ENCODE measurements around the gene ATP8B1.
"Not testable (repeated sequence)": the region's sequence is repeated elsewhere in the genome, so short reads cannot be mapped to it uniquely, and the experiment has no call there.

Gene ATP8B1

DNA sequence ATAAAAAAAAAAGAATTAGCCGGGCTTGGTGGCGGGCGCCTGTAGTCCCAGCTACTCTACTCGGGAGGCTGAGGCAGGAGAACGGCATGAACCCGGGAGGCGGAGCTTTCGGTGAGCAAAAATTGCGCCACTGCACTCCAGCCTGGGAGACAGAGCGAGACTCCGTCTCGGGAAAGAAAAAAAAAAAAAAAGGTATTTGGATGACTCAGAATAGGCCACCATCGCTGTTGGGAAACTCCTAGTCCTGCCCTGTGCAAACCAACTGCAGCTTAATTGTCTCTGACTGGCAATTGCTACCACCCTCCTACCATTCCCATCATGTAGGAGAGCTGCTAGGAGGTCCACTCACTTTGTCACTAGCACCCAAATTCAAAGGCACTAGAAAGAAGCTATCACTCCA is 43.5 kb downstream of the ATP8B1 start:
- DNase-seq = no peak

DNA sequence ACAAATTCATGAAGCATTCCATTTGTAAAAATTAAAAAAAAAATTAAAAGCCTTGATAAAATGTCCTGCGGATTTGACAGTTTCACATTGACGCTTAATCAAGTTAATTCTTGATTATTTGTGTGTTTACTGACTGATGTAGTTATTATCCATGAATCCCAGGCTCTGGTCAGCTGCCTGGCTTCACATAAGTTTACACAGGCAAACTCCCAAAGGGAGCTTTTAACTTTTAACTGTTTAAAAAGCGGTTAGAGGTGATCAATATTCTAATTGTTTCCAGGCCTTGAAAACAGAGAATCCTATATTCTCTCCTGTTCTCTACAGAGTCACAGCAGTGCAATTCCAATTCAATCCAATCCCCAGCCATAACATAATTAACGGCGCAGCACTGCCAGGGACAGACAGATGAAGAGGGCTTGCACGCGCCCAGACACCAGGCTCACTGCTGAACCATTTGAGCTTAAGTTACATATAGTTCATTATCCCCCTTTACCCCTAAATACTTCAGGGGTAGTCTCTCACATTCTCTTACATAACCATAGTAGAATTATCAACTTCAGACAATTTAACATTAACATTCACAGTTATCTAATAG is 47.5 kb downstream of the ATP8B1 start:
- no peak for DNase-seq

DNA sequence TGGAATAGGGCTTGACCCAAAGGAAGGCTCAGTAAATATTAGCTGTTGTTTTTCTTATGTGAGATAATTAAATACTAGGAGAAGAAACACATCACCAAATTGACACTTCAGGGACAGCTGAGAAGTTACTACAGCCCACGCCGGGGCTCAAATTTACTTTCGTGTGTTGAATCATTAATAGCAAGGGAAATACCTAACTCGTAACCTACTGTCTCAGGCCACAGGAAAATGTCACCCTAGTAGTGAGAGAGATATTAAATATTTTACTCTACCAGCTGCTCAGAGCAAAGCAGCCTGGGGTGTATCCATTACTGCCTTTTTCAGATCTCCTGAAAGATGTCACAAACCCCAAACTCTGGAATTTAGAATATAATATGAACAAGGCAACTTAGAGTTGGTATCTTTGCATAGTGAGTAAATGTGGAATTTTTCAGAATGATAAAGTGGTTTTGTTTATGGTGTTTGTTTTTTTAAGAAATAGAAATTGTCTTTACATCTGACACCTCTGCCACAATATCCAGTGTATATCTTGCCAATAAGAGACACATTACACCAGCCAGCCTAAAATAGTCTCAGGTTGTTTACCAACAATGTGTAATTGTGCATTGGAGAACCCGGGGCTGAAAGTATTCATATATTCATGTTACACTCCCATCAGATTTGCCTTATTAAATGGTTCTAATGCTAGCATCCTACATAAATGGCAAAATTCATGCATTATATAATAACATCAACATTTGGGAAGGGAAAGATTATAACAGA is 48.4 kb downstream of the ATP8B1 start:
- no peak for DNase-seq

DNA sequence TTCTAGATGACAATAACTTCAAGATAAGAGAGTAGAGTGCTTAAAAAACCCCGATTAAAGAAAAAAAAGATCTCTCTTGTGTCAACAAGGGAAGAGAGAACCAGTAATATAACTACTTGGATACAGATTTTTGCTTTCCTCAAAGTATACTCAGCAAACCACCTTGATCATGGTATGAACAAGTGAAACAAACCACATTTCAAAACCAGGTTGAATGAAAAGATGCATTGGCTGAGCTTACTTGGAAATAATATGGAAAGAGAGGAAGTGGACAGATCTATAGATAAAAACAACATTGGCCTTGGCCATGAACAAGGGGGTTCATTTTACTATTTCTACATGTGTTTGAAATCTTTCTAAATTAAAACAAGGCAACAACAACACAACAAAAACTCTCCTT is 50.1 kb downstream of the ATP8B1 start:
- no peak for DNase-seq

DNA sequence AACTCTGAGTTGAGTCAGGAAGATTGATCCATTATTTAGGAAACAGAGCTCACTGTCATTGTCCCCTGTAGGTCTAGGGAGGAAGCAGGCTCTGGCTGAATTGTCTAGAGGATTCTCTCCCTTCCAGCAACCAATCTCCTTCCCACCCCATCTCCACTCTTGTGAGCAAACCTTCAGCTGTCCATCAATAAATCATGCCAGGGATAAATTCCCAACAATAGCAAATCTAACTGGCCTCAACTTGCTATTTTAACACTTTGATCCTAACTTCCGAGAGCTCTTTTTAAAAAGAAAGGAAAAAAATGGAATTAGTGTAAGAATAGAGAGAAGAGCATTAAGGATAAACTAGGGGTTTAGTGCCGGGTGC is 53.5 kb downstream of the ATP8B1 start:
- no peak for DNase-seq

DNA sequence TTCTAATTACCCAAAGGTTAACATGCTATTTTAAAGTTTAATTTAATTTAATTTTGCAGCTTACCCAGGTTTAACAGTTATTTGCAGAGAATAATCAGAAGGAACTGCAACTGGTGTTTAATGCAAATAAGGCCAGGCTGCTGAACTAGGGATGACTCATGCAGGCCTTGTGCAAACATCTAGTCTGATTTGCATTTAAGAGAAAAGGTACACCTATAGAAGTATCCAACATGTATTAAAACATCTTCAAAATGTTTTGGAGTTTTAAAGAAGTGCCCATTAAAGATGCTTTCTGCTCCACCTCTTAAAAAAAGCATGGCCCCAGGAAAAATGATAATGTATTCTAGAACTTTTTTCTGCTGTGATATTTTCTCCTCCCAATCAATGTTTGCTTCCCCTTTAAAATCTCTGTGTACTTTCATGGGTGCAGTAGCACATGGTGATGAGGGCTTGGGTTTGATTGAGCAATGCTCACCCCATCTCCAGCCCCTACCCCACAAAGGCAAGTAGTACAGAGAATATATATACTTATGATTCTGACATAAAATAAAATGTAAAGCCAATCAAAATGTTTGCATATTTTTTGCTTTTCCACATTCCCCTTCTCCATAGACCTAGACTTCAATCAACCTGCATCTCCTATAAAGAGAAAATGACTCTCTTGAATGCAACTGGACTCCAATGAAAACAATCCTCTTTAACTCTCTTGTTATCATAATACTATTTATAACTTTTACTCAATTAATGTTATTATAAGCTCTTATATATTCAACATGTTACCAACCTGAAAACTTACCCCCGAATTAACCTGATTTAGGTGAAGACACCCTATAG is 54.1 kb downstream of the ATP8B1 start:
- DNase-seq = no peak

DNA sequence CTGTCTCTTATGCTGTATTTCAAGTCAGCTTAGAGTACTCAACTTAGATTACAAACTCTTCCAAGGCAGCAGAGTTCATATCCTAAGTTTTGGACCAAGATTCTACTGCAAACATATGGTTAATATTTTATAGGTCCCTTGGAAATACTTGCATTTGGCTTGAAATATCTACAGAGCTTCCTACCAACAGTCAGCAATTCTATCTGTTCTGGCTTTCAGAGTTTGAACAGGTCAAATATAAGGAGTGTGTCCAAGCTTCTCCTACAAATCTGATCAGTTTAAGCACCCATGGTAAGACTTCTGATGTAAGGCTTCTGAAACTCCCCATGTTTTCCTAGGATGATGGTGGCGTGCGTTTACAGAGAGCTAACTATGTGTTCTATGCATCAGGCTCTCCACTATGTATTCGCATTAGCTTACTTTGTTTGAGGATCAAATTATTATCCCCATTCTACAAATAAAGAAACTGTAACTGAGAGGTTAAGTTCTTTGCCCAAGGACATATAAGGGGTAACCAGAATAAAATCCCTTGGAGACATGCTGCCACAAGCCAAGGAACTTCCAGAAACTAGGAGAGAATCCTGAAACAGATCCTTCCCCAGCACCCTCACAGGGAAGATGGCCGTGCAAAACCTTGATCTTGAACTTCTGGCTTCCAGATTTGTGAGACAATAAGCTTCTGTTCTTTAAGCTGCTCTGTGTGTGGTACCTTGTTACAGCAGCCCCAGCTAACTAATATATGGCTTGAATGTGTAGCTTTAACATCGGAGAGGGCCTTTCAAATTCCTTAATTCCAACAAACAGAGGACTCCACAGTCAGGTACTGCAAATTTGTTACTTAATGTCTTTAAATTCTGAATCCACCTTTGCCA is 55.1 kb downstream of the ATP8B1 start:
- no peak for DNase-seq

DNA sequence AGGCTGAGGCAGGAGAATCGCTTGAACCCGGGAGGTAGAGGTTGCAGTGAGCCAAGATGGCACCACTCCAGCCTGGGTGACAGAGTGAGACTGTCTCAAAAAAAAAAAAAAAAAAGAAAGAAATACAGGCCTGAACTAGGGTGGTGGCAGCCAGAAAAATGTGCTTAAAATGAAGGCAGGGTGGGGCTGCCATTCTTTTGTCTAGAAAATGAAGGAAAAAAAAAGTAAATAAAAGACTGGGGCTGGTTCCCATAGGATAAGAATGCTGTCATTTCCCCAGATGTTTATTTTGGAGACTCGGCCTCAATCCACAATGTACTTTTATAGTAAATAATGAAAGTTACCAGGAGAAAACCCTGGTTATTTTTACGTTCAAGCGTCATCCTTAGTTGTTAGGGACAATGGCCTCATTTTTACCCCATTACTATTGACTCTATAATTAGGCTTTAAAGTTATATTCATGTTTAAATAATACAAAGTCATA is 58.9 kb downstream of the ATP8B1 start:
- no peak for DNase-seq

DNA sequence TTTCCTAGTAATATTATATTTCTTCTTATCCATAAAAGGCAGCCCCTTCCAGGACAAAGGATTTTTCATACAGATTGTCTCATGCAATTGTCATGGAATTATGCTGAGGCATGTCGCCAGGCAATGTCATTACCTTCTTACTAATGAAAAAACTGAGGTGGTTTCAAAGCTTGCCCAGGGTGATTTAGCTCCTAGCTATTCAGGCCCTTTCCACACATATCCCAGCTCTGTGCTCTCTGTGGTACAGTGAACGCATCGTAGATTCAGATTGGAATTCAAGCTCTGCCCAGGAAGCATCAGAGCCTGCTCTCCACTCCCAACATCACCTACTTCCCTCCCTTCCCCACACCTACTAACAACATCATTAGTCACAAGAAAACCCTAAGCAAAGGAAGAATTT is 60.1 kb downstream of the ATP8B1 start:
- DNase-seq = no peak

DNA sequence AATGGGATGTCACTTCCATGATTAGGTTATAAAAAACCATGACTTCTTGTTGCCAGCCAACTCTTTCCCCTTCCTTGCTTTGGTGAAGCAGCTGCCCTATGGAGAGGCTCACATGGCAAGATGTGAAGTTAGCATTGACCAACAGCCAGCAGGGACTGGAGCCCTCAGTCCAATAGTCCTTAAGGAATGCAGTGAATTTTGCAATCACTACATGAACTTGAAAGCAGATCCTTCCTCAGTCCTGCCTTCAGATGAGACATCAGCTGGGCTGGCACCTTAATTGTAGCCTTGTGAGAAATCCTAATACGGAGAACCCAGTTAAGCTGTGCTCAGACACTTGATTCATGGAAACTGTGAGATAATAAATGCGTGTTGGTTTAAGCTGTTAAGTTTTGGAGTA is 61.8 kb downstream of the ATP8B1 start:
- no peak for DNase-seq

DNA sequence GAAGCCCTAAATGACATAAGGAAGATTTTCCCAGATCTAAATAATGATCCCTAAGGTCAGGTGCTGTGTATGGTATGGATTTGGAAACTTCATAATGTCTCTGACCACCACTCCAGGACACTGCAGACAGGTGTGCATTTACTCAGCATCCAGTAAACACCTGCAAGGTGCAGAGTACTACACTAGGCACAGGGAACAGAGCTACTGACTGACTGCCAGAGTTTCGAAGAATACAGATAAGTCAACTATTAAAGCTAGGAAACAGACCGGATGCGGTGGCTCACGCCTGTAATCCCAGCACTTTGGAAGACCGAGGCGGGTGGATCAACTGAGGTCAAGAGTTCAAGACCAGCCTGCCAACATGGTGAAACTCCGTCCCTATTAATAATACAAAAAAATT is 65.0 kb downstream of the ATP8B1 start:
- DNase-seq = no peak

DNA sequence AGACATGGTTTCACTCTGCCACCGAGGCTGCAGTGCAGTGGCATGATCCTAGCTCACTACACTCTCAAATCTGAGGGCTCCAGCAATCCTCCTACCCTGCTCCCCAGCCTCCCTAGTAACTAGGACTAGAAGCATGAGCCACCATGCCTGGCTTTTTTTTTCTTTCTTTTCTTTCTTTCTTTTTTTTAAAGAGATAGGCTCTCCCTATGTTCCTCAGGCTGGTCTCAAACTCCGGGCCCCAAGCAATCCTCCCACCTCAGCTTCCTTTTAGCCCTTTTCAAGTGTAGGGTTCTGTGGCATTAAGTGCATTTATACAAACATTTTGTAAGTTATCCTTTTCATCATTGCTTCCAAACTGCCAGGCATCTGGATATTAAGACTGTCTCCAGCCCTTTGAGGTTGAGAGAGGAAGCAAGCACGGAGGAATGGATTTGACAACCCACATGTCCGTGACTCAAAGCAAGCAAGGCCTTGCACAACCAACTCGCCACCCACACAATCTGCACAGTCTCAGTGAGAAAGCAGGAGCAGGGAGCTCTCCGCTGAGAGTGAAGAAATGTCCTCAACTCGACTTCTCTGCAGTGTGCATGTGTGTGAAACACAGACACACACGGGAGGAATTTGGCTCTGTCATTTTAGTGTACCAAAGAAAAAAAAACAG is 65.6 kb downstream of the ATP8B1 start:
- DNase-seq = peak; percentile 38

DNA sequence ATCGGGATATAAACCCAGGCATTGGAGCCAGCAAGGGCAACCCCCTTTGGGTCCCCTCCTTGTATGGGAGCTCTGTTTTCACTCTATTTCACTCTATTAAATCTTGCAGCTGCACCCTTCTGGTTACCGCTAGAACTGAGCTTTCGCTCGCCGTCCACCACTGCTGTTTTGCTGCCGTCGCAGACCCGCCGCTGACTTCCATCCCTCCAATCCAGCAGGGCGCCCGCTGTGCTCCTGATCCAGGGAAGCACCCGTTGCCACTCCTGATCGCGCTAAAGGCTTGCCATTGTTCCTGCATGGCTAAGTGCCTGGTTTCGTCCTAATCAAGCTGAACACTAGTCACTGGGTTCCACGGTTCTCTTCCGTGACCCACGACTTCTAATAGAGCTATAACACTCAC is 68.1 kb downstream of the ATP8B1 start:
- DNase-seq = not testable (repeated sequence)

DNA sequence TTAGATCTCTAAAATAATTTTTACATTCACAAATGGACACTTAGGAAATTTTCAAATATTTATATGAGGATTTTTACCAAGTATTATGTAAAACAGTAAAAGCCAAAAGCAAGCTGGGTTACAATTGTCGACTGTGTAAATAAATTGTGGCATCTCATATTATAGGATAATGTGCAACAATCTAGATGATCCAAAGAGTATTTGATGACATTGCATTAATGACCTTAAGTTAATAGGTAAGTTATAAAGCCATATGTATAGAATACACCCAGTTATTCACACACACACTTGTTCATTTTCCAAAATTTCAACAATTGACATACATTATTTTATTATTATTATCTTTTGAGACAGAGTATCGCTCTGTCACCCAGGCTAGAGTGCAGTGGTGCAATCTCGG is 69.3 kb downstream of the ATP8B1 start:
- DNase-seq = no peak

DNA sequence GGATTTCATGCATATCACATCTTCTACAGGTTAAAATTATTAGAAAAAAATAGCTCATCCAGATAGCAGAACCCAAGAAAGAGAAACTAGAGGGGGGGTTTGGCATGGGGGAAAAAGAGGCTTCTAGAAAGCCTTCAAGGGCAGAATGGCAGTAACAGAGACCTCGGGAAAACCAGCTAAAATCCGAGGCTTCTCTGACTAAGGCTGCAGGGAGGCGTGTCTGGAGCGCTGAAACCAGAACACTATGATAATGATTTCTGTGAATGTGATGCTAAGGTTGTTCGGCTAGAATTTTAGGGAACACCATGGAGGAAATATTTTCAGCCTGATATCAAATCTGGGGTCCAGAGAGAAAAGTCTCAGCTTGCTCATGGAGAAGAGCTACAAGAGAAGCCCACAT is 73.0 kb downstream of the ATP8B1 start:
- no peak for DNase-seq

DNA sequence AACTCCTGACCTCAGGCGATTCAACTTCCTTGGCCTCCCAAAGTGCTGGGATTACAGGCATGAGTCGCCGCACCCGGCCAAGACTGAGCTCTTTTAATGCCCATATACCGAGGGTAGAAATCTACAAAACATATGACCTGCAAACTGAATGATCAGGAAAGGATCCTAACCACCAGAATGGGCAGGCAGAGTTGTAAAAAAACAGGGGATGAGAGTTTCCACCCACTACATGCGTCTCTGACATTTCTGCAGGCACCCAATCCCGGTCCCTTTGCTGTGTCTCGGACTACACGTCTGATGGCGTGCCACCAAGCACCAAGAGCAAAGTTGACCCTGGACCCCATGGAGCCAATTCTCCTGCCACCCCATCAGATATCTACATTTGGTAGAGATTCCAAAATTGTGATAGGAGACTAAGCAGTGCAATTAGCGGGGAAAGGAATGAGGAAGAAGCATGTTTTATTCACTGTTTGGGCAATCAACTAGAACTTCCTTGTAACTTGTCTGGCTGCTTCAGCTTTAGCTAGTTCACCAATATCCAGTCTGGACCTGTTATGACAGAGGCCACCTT is 74.1 kb downstream of the ATP8B1 start:
- DNase-seq = no peak

DNA sequence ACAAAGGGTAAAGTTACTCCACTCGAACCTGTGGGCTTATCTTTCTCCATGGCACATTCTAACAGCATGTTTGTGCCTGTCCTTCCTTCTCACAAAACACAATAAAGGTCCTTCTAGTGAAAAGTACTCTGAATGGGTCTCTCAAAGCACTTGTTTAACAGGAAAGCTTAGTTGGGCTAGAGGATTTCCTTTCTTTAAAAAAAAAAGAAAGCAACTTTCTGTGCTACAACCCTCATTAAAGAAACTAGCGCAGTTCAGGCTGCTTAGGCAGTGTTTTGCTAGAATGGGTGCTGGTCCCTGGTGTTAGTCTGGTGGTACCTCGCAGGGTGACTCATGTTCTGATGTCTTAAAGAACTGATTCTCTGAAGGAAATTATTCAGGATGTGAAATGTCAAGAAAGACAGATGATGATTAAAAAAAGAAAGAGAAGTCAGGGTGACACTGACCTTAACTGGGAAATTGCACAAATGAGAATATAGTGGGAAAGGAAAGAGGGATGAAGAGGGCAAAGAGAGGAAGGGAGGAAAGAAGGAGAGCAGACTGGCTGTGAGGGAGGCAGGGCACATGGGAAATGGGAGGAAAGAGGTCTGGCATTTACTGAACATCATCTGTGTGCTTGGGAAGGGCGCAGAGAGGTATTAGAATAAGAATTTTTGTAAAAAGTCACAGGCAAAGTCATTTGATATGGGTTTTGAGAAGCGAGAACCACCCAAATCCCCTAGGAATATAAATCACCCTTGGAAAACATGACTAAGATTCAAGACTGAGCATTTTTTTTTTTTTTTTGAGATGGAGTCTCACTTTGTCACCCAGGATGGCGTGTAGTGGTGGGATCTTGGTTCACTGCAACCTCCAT is 74.9 kb downstream of the ATP8B1 start:
- no peak for DNase-seq

DNA sequence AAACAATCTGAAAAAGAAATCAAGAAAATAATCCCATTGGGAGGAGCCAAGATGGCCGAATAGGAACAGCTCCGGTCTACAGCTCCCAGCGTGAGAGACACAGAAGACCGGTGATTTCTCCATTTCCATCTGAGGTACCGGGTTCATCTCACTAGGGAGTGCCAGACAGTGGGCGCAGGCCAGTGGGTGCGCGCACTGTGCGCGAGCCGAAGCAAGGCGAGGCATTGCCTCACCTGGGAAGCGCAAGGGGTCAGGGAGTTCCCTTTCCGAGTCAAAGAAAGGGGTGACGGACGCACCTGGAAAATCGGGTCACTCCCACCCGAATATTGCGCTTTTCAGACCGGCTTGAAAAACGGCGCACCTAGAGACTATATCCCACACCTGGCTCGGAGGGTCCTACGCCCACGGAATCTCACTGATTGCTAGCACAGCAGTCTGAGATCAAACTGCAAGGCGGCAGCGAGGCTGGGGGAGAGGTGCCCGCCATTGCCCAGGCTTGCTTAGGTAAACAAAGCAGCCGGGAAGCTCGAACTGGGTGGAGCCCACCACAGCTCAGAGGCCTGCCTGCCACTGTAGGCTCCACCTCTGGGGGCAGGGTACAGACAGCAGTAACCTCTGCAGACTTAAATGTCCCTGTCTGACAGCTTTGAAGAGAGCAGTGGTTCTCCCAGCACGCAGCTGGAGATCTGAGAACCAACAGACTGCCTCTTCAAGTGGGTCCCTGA is 83.7 kb downstream of the ATP8B1 start:
- not testable (repeated sequence) for DNase-seq

DNA sequence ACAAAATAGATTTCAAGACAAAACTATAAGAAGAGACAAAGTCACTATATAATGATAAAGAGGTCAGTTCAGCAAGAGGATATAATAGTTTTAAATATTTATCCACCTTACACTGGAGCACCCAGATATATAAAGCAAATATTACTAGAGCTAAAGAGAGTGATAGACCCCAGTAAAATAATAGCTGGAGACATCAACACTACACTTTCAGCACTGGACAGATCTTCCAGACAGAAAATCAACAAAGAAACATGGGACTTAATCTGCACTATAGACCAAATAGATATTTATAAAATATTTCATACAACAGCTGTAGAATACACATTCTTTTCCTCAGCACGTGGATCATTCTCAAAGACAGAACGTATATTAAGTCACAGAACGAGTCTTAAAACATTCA is 86.6 kb downstream of the ATP8B1 start:
- DNase-seq = no peak

DNA sequence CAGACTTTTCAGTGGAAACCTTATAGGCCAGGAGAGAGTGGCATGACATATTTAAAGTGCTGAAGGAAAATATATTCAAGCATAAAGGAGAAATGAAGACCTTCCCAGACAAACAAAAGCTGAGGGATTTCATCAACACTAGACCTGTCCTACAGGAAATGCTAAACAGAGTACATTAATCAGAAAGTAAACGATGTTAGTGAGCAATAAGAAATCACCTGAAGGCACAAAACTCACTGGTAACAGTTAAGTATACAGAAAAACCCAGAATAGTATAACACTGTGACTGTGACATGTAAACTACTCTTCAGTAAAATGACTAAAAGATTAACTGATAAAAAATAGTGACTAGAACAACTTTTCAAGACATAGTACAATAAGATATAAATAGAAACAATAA is 87.4 kb downstream of the ATP8B1 start:
- DNase-seq = no peak
